Erythroblast (primary cell): ENCODE measurements around the gene SUZ12.

Experiments
- GATA1 ChIP-seq: IDR thresholded peaks from 2 replicates; pipeline ENCODE4 v1.6.1; 2011; ENCODE audit warnings: low read depth, mild to moderate bottlenecking, control low read depth, low read length, moderate library complexity
- POLR2A ChIP-seq: IDR thresholded peaks from 2 replicates; pipeline ENCODE4 v1.6.1; 2011; ENCODE audit warnings: mild to moderate bottlenecking, low read length

GRCh38 chr17:31926100-31926729, 10.6 kb upstream of the SUZ12 start:
- TF ChIP-seq POLR2A (no peak), GATA1 (no peak)
